HPDE6-E6E7 (cell line): ENCODE results near the gene SPACA5B.
"Not testable (repeated sequence)": the region's sequence is repeated elsewhere in the genome, so short reads cannot be mapped to it uniquely, and the experiment has no call there.

ENCODE experiments used
- DNase-seq: peaks from one replicate; pipeline ENCODE4 v3.0.0; 2011; ENCODE audit warnings: missing footprints; ENCODE audit errors: extremely low spot score

SPACA5B gene

DNA sequence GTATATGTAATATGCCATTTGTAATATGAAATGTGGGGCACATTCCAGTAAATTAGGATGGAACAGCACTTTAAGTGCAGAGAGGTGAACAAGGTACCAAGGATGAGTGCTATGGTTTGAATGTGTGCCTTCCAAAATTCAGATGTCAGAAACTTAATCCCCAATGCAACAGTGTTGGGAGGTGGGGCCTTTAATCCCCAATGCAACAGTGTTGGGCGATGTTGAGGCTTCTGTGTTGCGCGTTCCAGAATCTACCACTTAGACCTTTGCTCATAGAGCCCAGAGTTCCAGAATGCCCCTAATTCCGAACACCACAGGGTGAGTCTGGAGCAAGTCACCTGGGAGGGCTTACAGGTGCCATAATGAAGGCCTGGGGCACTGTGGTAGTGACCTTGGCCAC, at the start of gene SPACA5B:
TSS of gene SPACA5B (plus strand) at position 301 of the 400 bp plus-strand sequence. CDS start at position 363, 62 bp downstream.
- not testable (repeated sequence) for DNase-seq

DNA sequence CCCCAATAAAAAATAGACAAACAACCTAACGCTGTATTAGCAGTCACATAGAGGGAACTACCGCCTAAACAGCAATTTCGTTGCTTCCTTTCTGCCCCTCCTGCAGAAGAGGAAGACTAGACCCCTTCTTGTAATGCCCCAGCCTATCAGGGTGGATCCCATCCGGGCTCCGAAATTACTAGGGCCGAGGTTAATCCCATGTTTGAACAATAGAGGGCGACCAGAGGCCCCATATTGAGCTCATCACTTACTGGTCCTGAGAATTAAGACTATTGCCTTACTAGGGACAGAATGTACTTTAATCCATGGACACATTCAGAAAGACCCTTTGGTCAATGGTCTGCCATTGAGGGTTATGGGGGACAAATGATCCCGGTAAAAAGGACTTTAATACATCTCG, 47.2 kb upstream of the SPACA5B start:
- peak; percentile 42 for DNase-seq

DNA sequence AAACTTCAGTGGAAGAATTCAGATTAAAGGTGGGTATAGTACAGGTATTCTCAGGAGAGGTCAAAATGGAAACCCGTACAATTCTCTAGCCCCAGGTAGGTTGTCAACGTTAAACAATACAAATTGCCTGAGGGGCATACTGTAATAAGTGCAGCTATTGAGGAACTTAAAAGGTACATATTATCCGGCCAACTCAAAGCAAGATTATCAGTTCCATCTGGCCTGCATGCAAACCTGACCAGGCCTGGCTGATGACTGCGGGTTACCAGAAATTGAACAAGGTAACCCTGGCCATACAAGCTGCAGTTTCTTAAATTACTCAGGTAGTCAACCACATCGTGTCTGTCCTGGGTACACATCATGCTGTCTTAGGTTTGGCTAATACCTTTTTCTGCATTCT, 46.7 kb upstream of the SPACA5B start:
- DNase-seq: no peak

DNA sequence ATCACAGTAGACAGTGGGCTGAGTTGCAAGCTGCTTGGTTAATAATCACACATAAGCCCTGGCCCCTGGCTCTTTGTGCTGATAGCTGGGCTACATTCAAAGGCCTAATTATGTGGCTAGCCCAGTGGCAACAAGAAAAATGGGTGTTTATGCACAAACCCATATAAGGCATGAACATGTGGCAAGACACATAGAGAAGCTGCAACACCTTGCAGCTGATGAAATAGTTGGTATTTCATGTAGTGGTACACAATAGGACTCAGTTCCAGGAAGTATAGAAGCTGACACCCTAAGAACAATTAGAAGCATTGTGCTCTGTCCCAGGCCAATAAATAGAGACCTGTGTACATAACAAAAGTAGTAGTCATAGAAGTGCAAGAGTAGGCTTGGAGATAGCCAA, 44.3 kb upstream of the SPACA5B start:
- DNase-seq: no peak

DNA sequence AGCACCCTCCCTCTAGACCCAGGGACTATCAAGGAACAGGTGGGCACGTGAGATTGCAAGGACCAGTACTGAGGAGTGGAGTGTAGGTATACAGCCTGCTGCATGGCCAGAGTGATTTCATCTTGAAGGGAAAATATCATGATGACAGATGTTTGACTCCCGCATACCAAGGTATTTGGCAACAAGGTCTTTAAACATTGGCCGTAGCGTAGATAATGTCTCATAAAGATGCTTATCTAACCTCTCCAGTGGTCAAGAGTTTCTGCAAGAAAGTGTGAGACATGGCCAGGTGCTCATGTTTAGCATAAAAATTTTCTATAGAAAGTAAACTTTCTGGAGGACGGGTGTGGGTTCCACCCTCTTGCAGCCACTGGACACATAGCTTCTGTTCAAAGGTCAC, 40.3 kb upstream of the SPACA5B start:
- DNase-seq: no peak

DNA sequence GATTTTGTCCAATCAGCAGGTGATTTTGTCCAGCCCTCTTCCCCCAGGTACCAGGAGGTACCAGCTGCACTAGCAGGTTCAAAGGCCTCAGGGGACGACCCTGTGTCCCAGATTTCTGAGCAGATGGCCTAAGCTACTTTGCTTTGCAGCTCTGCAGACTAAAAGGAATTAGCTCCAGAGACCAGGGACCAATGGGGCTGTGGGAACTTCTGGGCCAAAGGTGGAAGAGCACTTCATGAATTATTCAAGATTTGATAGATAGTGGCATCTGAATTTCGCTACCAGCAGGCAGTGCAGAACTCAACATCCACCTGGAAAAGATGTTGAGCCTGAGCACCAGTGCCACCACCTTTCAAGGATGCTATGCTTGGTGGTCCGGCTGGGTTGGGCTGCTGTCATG, 37.9 kb upstream of the SPACA5B start:
- not testable (repeated sequence) for DNase-seq

DNA sequence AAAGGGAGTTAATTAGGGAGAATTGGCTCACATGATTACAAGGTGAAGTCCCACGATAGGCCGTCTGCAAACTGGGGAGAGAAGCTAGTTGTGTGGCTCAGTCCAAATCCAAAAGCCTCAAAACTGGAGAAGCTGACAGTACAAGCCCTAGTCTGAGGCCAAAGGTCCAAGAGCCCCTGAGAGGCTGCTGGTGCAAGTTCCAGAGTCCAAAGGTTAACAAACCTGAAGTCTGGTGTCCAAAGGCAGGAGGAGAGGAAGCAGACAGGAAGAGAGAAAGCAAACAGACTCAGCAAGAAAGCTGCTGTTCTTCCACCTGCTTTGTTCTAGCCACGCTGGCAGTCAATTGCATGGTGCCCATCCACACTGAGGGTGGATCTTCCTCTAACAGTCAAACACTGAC, 29.0 kb upstream of the SPACA5B start:
- no peak for DNase-seq

DNA sequence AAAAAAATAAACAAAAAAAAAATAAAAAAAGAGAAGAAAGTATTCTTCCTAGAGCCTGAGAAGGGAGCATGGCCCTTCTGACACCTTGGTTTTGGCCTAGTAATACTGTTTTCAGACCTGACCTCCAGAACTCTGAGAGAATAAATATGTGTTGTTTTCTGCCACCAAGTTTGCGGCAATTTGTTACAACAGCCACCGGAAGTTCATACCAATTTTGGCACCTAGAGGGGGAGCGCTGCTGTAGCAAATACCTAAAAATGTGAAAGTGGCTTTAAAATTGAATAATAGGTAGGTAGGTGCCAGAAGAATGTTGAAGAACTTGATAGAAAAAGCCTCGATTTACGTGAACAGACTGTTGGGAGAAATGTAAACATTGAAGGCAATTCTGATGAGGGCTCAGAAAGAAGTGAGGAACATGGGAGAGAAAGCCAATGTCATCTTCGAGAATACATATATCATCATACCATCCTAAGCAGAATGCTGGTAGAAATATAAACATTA, 27.5 kb upstream of the SPACA5B start:
- DNase-seq: no peak

DNA sequence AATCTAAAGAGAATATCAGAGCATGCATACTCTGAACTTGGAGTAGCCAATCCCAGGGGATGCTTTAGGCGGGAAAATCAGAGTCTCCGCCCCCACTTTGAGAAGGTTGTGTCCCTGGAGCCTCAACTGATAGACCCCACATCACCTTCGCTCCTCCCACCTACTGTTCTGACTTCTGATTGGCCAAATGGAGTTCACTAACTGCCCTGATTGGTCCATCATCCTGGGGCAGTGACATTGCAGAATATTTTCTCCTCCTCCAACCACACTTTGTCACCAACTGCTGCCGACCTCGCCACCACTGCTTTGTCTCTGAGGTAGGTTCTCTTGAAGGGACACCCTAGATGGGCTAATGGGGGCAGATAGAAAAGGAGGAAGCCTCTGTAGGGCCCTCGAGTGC, 22.7 kb upstream of the SPACA5B start:
- no peak for DNase-seq

DNA sequence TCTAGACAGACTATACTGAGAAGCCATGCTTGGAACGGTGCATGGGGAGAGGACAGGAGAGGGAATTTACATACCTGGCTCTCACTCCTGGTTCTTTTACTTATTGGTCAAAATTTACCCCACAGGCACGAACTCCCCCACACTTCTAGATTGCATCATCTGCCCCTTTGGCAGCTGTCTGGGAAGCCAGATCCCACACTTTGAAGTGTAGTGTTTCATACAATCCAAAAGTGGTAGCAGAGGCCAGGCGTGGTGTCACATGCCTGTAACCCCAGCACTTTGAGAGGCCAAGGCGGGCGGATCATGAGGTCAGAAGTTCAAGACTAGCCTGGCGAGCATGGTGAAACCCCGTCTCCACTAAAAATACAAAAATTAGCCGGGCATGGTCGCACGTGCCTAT, 5.1 kb upstream of the SPACA5B start:
- DNase-seq: not testable (repeated sequence)

DNA sequence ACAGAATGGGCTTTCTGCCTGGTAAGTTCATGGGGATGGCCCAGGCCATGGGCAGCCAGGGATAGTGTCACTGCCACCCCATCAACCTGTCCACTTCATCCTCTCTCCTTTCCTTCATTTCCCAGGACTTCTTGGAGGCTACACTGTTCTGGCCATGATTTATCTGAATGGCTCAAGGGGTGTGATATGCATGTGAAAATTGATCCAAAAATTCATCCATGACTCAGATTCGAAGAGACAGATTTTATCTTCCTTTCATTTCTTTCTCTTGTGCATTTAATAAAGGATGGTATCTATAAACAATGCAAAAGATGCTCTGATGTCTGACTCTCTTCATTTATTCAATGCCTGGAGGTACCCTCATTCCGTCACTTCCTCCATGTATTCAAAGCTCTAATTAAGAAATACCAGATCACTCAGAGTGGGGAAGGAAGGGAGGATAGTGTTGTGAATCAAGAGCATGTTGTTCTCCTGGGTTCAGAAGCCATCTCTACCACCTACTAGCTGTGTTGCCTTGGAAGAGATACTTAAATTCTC, 1.9 kb downstream of the SPACA5B start:
- DNase-seq: not testable (repeated sequence)

DNA sequence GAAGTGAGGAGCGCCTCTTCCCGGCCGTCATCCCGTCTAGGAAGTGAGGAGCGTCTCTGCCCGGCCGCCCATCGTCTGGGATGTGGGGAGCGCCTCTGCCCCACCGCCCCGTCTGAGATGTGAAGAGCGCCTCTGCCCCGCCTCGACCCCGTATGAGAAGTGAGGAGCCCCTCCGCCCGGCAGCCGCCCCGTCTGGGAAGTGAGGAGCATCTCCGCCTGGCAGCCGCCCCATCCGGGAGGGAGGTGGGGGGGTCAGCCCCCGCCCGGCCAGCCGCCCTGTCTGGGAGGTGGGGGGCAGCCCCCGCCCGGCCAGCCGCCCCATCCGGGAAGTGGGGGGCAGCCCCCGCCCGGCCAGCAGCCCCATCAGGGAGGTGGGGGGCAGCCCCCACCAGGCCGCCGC, 8.7 kb downstream of the SPACA5B start:
- not testable (repeated sequence) for DNase-seq

DNA sequence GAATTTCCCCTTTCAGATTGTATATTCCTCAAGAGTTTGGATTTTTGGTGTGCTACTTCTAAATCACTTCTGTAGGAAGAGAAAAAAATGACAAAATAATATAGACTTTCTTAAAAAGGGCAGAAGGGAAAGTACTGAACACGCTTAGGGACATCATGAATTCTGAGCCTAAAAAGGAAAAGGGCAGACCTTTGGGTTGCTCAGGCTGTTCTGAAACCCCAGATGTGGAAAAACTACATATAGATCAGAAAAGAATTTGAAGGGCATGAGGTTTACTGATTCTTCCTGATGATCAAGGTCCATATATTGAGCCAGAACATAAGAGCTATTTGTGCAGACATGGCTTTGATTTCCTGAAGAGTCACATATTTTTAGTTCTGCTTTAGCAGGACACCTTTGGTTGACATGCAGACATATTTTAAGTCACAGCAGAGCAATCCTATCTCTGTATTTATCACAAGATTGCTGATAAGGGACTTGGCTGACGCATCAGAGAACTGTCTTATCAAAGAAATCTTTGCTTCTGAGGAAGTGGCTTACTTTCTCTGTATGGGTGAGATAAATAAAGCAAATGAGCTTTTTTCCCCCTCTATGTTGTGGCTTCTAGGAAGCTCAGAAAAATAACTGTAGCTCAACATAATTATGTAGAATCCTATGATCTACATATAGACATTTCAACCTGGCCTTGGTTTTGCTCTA, 11.5 kb downstream of the SPACA5B start:
- DNase-seq: not testable (repeated sequence)

DNA sequence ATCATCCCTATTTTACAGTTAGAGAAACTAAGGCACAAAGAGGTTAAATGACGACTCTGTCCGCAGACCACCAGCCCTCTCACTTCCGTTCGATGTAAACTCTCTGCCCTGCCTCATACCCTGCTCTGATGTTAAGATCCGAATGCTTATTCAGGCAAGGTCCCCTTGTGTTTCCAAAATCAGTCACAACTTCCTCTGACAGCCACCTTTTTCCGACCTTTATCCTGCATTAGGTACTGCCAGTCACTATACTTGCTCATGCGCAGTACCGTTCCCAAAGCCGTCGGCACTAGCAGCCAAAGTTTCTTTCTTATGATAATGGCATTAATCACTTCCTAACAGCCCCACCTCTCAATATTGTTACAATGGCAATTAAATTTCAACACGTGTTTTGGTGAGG, 12.3 kb downstream of the SPACA5B start:
- DNase-seq: not testable (repeated sequence)

DNA sequence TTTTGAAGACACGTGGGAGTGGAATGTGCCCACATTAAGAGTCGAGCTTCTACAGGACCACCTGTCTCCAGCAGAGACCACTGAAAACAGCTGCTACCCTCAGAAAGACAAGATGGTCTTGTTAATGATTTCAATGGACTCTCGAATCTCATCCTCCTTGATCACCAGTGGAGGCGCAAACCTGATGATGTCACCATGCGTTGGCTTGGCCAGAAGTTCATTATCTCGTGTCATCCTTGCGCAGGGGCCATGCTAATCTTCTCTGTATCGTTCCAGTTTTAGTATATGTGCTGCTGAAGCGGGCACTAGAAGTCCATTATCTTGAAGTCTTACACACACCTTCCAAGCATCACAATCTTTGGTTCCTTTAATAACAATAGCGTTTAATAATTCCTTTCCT, 23.3 kb downstream of the SPACA5B start:
- DNase-seq: no peak

DNA sequence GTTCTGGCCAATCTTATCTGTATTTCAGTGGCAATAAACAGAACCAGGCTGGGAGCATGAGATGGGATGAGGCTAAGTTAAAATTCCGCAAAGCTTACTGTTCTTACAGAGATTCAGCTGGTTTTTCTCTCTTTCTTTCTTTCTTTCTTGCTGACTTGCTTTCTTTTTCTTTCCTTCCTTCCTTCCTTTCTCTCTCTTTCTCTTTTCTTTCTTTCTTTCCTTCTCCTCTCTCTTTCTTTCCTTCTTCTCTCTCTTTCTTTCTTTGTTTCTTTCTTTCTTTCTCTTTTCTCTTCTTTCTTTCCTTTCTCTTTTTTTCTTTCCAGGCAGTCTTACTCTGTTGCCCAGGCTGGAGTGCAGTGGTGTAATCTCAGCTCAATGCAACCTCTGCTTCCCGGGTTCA, 24.4 kb downstream of the SPACA5B start:
- DNase-seq: no peak

DNA sequence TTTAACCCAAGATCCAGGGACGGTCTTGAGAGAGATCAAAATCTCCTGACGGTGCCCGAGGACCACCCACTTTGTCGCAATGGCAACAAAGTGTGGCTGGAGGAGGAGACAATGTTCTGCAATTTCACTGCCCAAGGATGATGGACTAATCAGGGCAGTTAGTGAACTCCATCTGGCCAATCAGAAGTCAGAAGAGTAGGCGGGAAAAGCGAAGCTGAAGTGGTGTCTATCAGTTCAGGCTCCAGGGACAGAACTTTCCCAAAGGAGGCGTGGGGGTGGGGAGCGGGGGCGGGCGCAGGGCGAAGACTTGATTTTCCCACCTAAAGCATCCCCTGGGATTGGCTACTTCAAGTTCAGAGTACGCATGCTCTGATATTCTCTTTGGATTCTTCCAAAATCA, 25.6 kb downstream of the SPACA5B start:
- no peak for DNase-seq

DNA sequence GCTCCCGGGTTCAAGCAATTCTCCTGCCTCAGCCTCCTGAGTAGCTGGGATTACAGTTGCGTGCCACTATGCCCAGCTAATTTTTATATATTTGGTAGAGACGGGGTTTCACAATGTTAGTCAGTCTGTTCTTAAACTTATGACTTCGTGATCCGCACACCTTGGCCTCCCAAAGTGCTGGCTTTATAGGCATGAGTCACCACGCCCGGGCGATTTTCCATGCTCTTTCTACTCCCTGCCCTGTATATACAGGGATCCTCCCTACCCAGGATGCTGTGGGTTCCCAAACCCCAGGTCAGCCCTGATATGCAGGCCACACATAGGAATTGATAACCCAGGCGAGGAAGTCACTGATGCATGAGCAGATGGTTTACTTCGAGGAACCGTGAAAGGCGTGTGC, 34.8 kb downstream of the SPACA5B start:
- no peak for DNase-seq

DNA sequence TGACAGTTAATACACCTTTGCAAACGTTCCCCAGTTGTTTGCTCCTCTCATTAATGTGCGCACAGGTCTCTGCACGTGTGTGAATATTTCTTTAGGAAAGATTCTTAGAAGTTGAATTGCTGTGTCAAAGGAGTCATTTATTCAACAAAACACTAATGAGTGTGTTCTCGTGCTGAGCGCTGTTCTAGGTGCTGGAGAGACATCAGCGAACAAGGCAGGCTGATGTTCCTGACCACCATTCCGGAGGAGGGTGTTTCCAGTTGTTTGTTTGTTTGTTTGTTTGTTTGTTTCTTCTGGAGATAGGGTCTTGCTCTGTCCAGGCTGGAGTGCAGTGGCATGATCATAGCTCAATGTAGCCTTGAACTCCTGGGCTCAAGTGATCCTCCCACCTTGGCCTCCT, 35.9 kb downstream of the SPACA5B start:
- DNase-seq: not testable (repeated sequence)

DNA sequence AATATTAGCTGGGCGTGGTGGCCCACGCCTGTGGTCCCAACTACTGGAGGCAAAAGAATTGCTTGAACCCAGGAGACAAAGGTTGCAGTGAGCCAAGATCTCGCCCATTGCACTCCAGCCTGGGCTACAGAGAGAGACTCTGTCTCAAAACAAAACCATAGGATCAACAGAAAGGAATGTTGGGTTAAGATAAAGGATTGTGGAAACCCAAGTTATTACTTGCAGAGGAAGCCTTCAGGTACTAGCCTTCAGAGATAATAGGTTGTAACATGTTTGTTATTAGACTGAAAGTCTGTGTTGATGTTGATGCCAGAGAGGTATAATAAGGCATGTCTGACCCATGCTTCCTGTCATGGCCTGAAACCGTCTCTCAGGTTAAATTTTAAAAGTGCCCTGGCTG, 49.3 kb downstream of the SPACA5B start:
- peak; percentile 5 for DNase-seq

DNA sequence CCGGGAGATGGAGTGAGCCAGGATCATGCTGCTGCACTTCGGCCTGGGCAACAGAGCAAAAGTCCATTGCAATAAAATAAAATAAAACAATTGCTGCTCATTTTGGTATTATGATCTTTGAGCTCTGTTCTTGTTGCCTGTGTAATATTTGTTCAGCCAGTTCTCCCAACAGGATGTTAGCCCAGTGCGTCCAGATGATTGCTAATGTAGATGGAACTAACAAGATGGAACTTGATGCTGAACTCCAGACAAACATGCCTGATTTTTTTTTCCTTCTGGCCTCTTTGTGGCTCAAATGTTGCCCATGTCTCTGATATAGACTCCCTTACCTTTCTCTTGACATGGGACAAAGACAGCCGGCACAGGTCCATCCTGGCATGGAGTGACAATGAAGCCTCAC, 50.4 kb downstream of the SPACA5B start:
- DNase-seq: no peak

DNA sequence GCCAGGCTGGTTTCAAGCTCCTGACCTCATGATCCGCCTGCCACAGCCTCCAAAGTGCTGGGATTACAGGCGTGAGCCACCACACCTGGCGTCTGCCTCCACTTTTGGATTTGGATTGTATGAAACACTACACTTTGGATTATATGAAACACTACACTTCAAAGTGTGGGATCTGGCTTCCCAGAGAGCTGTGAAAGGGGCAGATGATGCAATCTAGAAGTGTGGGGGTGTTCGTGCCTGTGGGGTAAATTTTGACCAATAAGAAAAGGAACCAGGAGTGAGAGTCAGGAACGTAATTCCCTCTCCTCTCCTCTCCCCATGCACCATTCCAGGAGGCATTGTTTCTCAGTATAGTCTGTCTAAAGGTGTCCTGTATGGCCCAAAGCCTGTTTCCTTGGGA, 51.5 kb downstream of the SPACA5B start:
- DNase-seq: not testable (repeated sequence)
